ENCODE data around the gene FAM50A. TPM values are rescaled to one million over a fixed set of nuclear protein-coding genes. Genes with fewer than 3 reads are reported as not detected.
A peak's percentile ranks its signal among the peaks of the same experiment; 100 is the strongest.

FAM50A gene
- polyA plus RNA-seq, 1 experiment: 69.0 TPM

DNA sequence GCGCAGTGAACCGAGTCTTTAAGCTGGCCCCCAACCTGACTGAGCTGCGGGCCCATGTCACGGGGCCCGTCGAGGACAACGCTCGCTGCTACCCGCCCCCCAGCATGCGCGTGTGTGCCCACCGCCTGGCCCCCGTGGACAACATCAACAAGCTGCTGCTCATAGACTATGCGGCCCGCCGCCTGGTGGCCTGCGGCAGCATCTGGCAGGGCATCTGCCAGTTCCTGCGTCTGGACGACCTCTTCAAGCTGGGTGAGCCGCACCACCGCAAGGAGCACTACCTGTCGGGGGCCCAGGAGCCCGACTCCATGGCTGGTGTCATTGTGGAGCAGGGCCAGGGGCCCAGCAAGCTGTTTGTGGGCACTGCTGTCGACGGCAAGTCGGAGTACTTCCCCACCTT is 16.4 kb downstream of the FAM50A start:
- peak overlapping the region; percentile 75 for H3K4me3 ChIP-seq (ENCODE audit: low read depth, low read length)
- no peak overlapping the region for H3K27ac ChIP-seq (ENCODE audit: low read depth, low read length)
- ChIA-PET POLR2A (no interaction called here), CTCF (no interaction called here)
- no peaks in the 10 kb centered on the region for H3K27me3 ChIP-seq (ENCODE audit: control insufficient read depth, insufficient read depth, low read length)
- no peak for DNase-seq (ENCODE audit: low read depth, low spot score)
- no peaks in the 10 kb centered on the region for H3K9me3 ChIP-seq (ENCODE audit: control insufficient read depth, insufficient read depth, low read length)
- TF ChIP-seq, protein P1, sequence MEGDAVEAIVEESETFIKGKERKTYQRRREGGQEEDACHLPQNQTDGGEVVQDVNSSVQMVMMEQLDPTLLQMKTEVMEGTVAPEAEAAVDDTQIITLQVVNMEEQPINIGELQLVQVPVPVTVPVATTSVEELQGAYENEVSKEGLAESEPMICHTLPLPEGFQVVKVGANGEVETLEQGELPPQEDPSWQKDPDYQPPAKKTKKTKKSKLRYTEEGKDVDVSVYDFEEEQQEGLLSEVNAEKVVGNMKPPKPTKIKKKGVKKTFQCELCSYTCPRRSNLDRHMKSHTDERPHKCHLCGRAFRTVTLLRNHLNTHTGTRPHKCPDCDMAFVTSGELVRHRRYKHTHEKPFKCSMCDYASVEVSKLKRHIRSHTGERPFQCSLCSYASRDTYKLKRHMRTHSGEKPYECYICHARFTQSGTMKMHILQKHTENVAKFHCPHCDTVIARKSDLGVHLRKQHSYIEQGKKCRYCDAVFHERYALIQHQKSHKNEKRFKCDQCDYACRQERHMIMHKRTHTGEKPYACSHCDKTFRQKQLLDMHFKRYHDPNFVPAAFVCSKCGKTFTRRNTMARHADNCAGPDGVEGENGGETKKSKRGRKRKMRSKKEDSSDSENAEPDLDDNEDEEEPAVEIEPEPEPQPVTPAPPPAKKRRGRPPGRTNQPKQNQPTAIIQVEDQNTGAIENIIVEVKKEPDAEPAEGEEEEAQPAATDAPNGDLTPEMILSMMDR (IDR thresholded peaks at IDR 0.05; ENCODE audit: low read depth, low read length): no peak

DNA sequence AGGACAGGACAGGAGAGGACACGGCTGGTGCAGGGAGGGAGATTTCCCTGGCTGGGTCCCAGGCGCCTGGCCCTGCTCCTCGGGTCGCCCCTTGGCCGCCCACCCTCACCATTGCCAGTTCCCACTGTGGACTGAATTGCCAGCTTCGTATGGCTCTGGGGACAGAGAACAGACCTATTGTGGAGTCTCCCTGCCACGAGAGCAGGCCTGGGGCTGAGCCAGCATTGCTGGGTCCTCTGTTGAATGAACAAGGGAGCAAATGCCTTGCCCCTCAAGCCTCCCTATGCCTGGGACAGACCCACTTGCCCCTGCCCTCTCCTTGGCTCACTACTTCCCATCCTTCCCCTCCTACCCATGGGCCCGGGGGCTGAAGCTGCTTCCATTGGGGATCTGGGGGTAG is 18.5 kb downstream of the FAM50A start:
- no peak for DNase-seq (ENCODE audit: low read depth, low spot score)
- CTCF ChIA-PET: no interaction called here
- TF ChIP-seq, protein P1 (IDR thresholded peaks at IDR 0.05; ENCODE audit: low read depth, low read length): no peak
- Histone ChIP-seq H3K4me3 (ENCODE audit: low read depth, low read length) (no peak overlapping the region), H3K27me3 (ENCODE audit: control insufficient read depth, insufficient read depth, low read length) (no peaks in the 10 kb centered on the region), H3K9me3 (ENCODE audit: control insufficient read depth, insufficient read depth, low read length) (no peaks in the 10 kb centered on the region), H3K27ac (ENCODE audit: low read depth, low read length) (no peak overlapping the region)
- POLR2A ChIA-PET: no interaction called here

DNA sequence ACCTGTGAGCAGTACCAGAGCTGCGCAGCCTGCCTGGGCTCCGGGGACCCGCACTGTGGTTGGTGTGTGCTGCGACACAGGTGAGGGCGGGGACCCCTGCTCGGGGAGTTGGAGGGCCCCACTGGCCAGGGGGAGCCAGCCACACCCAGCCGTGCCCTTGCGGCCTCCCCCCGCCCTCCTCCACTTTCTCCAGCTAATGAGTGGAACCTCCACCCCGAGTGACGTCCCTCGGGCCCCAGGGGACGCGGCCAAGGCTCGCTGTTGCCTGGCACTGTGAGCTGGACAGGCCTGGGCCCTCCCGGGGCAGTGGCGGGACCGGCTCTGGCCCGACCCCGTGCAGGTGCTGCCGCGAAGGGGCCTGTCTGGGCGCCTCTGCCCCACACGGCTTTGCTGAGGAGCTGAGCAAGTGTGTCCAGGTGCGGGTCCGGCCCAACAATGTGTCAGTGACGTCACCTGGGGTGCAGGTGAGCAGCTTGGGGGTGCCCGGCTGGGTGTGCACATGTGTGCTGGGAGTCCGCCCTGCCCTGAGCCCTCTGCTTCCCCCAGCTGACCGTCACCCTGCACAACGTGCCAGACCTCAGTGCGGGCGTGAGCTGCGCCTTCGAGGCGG is 19.8 kb downstream of the FAM50A start:
- H3K27ac ChIP-seq (ENCODE audit: low read depth, low read length): no peak overlapping the region
- POLR2A ChIA-PET: interaction anchor here (0.6 kb wide), 1 partner anchor 9 kb away, joined by 4 read pairs; no protein-coding TSS in a partner anchor
- no peaks in the 10 kb centered on the region for H3K27me3 ChIP-seq (ENCODE audit: control insufficient read depth, insufficient read depth, low read length)
- CTCF ChIA-PET: no interaction called here
- TF ChIP-seq, protein P1 (IDR thresholded peaks at IDR 0.05; ENCODE audit: low read depth, low read length): no peak
- no peak for DNase-seq (ENCODE audit: low read depth, low spot score)
- no peak overlapping the region for H3K4me3 ChIP-seq (ENCODE audit: low read depth, low read length)
- H3K9me3 ChIP-seq (ENCODE audit: control insufficient read depth, insufficient read depth, low read length): no peaks in the 10 kb centered on the region

DNA sequence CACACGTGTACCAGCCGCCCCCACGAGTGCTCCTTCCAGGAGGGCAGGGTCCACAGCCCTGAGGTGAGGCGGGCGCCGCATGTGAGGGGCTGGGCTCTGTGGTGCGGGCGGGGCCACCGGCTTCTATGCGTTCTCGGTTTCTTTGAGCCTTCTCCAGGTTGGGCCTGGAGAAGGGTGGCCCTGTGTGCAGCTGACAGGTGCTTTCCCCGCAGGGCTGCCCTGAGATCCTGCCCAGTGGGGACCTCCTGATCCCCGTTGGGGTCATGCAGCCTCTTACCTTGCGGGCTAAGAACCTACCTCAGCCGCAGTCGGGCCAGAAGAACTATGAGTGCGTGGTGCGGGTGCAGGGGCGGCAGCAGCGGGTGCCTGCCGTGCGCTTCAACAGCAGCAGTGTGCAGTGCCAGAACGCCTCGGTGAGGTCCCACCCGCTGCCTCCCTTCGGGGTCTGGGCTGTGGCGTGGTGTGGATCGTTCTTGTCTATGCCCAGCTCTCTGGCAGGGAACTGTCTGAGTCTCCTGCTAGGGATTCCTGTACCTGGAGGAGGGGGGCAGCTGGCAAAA is 20.9 kb downstream of the FAM50A start:
- H3K27ac ChIP-seq (ENCODE audit: low read depth, low read length): no peak overlapping the region
- TF ChIP-seq, protein P1 (IDR thresholded peaks at IDR 0.05; ENCODE audit: low read depth, low read length): no peak
- no peak overlapping the region for H3K4me3 ChIP-seq (ENCODE audit: low read depth, low read length)
- CTCF ChIA-PET: no interaction called here
- no peaks in the 10 kb centered on the region for H3K9me3 ChIP-seq (ENCODE audit: control insufficient read depth, insufficient read depth, low read length)
- DNase-seq (ENCODE audit: low read depth, low spot score): no peak
- no peaks in the 10 kb centered on the region for H3K27me3 ChIP-seq (ENCODE audit: control insufficient read depth, insufficient read depth, low read length)
- POLR2A ChIA-PET: interaction anchor here (0.5 kb wide), 1 partner anchor 12 kb away, joined by 3 read pairs; no protein-coding TSS in a partner anchor

DNA sequence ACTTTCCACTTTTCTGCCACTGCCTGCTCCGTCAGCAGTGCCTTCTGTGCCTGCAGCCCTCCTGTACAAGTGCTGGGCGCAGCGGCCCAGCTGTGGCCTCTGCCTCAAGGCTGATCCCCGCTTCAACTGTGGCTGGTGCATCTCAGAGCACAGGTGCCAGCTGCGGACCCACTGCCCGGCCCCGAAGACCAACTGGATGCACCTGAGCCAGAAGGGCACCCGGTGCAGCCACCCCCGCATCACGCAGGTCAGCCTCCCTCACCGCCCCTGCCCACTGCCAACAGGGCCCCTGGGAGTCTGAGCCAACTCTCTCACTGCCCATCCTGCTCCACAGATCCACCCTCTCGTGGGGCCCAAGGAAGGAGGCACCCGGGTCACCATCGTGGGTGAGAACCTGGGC is 21.7 kb downstream of the FAM50A start:
- Histone ChIP-seq H3K27me3 (ENCODE audit: control insufficient read depth, insufficient read depth, low read length) (no peaks in the 10 kb centered on the region), H3K4me3 (ENCODE audit: low read depth, low read length) (no peak overlapping the region), H3K27ac (ENCODE audit: low read depth, low read length) (no peak overlapping the region), H3K9me3 (ENCODE audit: control insufficient read depth, insufficient read depth, low read length) (no peaks in the 10 kb centered on the region; the same call in 1 of the 2 replicates)
- no peak for DNase-seq (ENCODE audit: low read depth, low spot score)
- TF ChIP-seq, protein P1 (IDR thresholded peaks at IDR 0.05; ENCODE audit: low read depth, low read length): no peak
- POLR2A ChIA-PET: no interaction called here
- CTCF ChIA-PET: no interaction called here

Data from AG04450 (cell line).